Ammon's horn (tissue), 1 donor: ENCODE results near the gene ABHD12.
"Not testable (repeated sequence)": the region's sequence is repeated elsewhere in the genome, so short reads cannot be mapped to it uniquely, and the experiment has no call there.

Source experiments
- DNase-seq: peaks from one replicate; pipeline ENCODE4 v3.0.0-alpha.2; 2016; ENCODE audit warnings: low spot score

The ABHD12 gene

GRCh38 chr20:25353747-25354705 lies 36.6 kb downstream of the ABHD12 start:
- no peak for DNase-seq

- no peak for DNase-seq
These were observed 37.3 kb downstream of the ABHD12 start for GRCh38 chr20:25353353-25353746.

- DNase-seq, result no peak
These were observed 37.9 kb downstream of the ABHD12 start for GRCh38 chr20:25352746-25353145.

GRCh38 chr20:25351024-25351360 lies 39.6 kb downstream of the ABHD12 start:
- DNase-seq, result no peak

GRCh38 chr20:25346349-25346748 lies 44.3 kb downstream of the ABHD12 start:
- no peak for DNase-seq

- no peak for DNase-seq
These were observed 44.9 kb downstream of the ABHD12 start for GRCh38 chr20:25345721-25346120.

- DNase-seq, result no peak
These were observed 46.0 kb downstream of the ABHD12 start for GRCh38 chr20:25344634-25345033.

GRCh38 chr20:25341716-25342680 lies 48.6 kb downstream of the ABHD12 start:
- no peak for DNase-seq

GRCh38 chr20:25340380-25340779 lies 50.3 kb downstream of the ABHD12 start:
- no peak for DNase-seq

GRCh38 chr20:25339608-25340007 lies 51.0 kb downstream of the ABHD12 start:
- DNase-seq, result no peak

GRCh38 chr20:25338112-25339023 lies 52.3 kb downstream of the ABHD12 start:
- no peak for DNase-seq

- peak; percentile 74 for DNase-seq
These were observed 53.8 kb downstream of the ABHD12 start for GRCh38 chr20:25336561-25337422.

GRCh38 chr20:25334972-25335371 lies 55.7 kb downstream of the ABHD12 start:
- DNase-seq, result not testable (repeated sequence)

- no peak for DNase-seq
These were observed 61.6 kb downstream of the ABHD12 start for GRCh38 chr20:25328954-25329498.

- DNase-seq, result no peak
These were observed 63.0 kb downstream of the ABHD12 start for GRCh38 chr20:25327521-25328235.

- no peak for DNase-seq
These were observed 64.6 kb downstream of the ABHD12 start for GRCh38 chr20:25325997-25326396.

GRCh38 chr20:25325073-25325472 lies 65.6 kb downstream of the ABHD12 start:
- no peak for DNase-seq

GRCh38 chr20:25324412-25324811 lies 66.2 kb downstream of the ABHD12 start:
- DNase-seq, result peak; percentile 82

- no peak for DNase-seq
These were observed 67.0 kb downstream of the ABHD12 start for GRCh38 chr20:25323496-25324246.
